PFSK-1 (cell line): Measurements from ENCODE around the gene KAZN.

ENCODE experiments used
- POLR2AphosphoS5 ChIP-seq: IDR thresholded peaks from 2 replicates; pipeline ENCODE4 v1.6.1; 2012; ENCODE audit warnings: low read depth, mild to moderate bottlenecking, control low read depth, low read length, moderate library complexity
- REST ChIP-seq, 2 experiments: IDR thresholded peaks; 2 replicates each; pipeline versions ENCODE4 v1.6.1 to v1.8.0; 2011 to 2012; ENCODE audit warnings: low read depth in 2 of 2, low read length in 2 of 2, control low read depth in 1 of 2, inconsistent platforms in 1 of 2, mild to moderate bottlenecking in 1 of 2, moderate library complexity in 1 of 2; ENCODE audit not compliant: insufficient read depth in 1 of 2
- SIN3A ChIP-seq: IDR thresholded peaks from 2 replicates; pipeline ENCODE4 v1.6.1; 2012; ENCODE audit warnings: mild to moderate bottlenecking, low read length, moderate library complexity, borderline replicate concordance; ENCODE audit not compliant: insufficient read depth
- TAF1 ChIP-seq: IDR thresholded peaks from 2 replicates; pipeline ENCODE4 v1.6.1; 2012; ENCODE audit warnings: low read length, control low read depth, borderline replicate concordance; ENCODE audit not compliant: insufficient read depth

- TF ChIP-seq TAF1 (no peak), SIN3A (no peak), POLR2AphosphoS5 (no peak), REST (IDR thresholded peaks at IDR 0.05; ENCODE audit: insufficient read depth in 1 of 2, low read depth in 2 of 2, low read length in 2 of 2) (no peak)
Observed at GRCh38 chr1:14941864-14942263, 343.4 kb downstream of the KAZN start.
